Measurements from ENCODE around the gene NDUFB7. TPM values are rescaled to one million over a fixed set of nuclear protein-coding genes. Genes with fewer than 3 reads are reported as not detected.

The NDUFB7 gene
- total RNA-seq, 1 experiment from 2014 or later, result 155 TPM

DNA sequence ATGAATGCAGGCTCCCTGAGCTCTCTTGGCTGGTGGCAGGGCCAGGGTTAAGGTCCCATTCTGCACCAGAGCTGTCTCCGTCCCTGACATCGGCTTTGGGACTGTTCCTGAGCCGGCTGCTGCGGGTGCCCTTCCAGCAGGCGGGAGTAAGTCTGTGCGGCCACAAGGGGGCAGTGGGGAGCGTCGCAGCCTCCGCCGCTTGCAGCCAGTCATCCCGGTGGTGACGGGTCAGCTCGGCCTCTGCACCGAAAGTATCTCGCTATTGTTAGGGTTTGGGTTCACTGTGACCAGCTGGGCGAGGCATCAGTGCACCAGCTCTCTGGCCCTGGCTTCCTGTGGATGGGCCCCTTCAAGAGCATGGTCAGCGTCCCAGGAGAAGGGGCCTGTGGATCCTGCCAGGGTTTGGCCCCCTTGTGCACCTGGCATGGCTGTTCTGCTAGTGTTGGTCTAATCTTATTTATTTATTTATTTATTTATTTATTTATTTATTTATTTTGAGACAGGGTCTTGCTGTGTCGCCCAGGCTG is 15.1 kb downstream of the NDUFB7 start:
- peak overlapping the region in 1 of 2 experiments; percentile 23; a peak in 1 of 5 replicates for H3K4me3 Mint-ChIP-seq
- Histone ChIP-seq H3K27ac (ENCODE audit: insufficient read length, low read depth, low read length) (no peak overlapping the region), H2BK15ac (ENCODE audit: low read depth, low read length) (no peak overlapping the region), H2BK120ac (ENCODE audit: low read depth, low read length, poor library complexity, severe bottlenecking) (no peak overlapping the region), H4K91ac (ENCODE audit: insufficient read length, low read depth, low read length) (no peak overlapping the region), H3K9ac (ENCODE audit: extremely low read depth, insufficient read length, low read length) (no peak overlapping the region), H4K5ac (ENCODE audit: insufficient read length, low read depth, low read length) (no peak overlapping the region), H4K8ac (replicated peaks; ENCODE audit: insufficient read length, low read depth, low read length) (no peak overlapping the region), H3K79me2 (ENCODE audit: insufficient read depth, low read length) (peaks cover 1% of the 10 kb centered on the region; the same call in 1 of the 2 replicates), H3K4me1 (ENCODE audit: insufficient read depth, low read length) (no peaks in the 10 kb centered on the region; the same call in 1 of the 2 replicates), H3K18ac (ENCODE audit: insufficient read length, low read depth, low read length) (no peak overlapping the region), H3K14ac (ENCODE audit: insufficient read depth, low read length) (no peak overlapping the region), H3K23ac (ENCODE audit: insufficient read length, low read depth, low read length) (no peak overlapping the region), H3K56ac (ENCODE audit: insufficient read length, low read depth, low read length) (no peak overlapping the region), H3T11ph (ENCODE audit: low read length) (no peak overlapping the region), H4K20me1 (ENCODE audit: control insufficient read depth, insufficient read depth, insufficient read length) (no peaks in the 10 kb centered on the region), H3K23me2 (ENCODE audit: insufficient read length, low read depth, low read length, poor library complexity, severe bottlenecking) (peaks cover 3% of the 10 kb centered on the region), H3K79me1 (ENCODE audit: insufficient read depth, low read depth, low read length, poor library complexity, severe bottlenecking) (peaks cover 9% of the 10 kb centered on the region), H2BK5ac (ENCODE audit: insufficient read length, low read length) (no peak overlapping the region), H3K27me3 (ENCODE audit: insufficient read depth, low read length) (no peaks in the 10 kb centered on the region), H2AK5ac (ENCODE audit: insufficient read length, low read length) (no peak overlapping the region), H3K4ac (ENCODE audit: low read depth, low read length) (no peak overlapping the region), H2BK12ac (ENCODE audit: insufficient read length, low read depth, low read length) (no peak overlapping the region), H2BK20ac (ENCODE audit: low read depth, low read length, poor library complexity, severe bottlenecking) (no peak overlapping the region), H2AFZ (ENCODE audit: low read length) (no peak overlapping the region), H3K4me2 (ENCODE audit: insufficient read depth, insufficient read length, low read length) (no peak overlapping the region), H3K9me3 (ENCODE audit: control insufficient read depth, low read depth, low read length) (no peaks in the 10 kb centered on the region)
- H3K9me3 Mint-ChIP-seq, result no peaks in the 10 kb centered on the region
- no peaks in the 10 kb centered on the region for H3K27me3 Mint-ChIP-seq (ENCODE audit: low read depth)
- H3K4me1 Mint-ChIP-seq, result peaks cover 20 to 43% of the 10 kb centered on the region in 2 experiments
- peak overlapping the region in 1 of 3 experiments; percentile 75; a peak in 4 of 7 replicates for H3K27ac Mint-ChIP-seq
- TF ChIP-seq, protein P1, sequence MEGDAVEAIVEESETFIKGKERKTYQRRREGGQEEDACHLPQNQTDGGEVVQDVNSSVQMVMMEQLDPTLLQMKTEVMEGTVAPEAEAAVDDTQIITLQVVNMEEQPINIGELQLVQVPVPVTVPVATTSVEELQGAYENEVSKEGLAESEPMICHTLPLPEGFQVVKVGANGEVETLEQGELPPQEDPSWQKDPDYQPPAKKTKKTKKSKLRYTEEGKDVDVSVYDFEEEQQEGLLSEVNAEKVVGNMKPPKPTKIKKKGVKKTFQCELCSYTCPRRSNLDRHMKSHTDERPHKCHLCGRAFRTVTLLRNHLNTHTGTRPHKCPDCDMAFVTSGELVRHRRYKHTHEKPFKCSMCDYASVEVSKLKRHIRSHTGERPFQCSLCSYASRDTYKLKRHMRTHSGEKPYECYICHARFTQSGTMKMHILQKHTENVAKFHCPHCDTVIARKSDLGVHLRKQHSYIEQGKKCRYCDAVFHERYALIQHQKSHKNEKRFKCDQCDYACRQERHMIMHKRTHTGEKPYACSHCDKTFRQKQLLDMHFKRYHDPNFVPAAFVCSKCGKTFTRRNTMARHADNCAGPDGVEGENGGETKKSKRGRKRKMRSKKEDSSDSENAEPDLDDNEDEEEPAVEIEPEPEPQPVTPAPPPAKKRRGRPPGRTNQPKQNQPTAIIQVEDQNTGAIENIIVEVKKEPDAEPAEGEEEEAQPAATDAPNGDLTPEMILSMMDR (conservative IDR thresholded peaks at IDR 0.05), result peak; percentile 97
- peak; percentile 93 for DNase-seq
- no CpG with 5 or more reads among the region's 18 CpGs for WGBS (ENCODE audit: extremely low coverage, insufficient read length, low lambda C conversion rate)
- no peaks in the 10 kb centered on the region; a peak in 3 of 7 replicates for H3K36me3 Mint-ChIP-seq (ENCODE audit: insufficient read depth in 1 of 3, low read depth in 3 of 3)
